Heart left ventricle (tissue), 16 donors: ENCODE data around the gene GGCX. TPM values are rescaled to one million over a fixed set of nuclear protein-coding genes. Genes with fewer than 3 reads are reported as not detected.

Experiments
- ATAC-seq, 4 donors: fragments of 200-7000 bp; cut with Tn5 transposase; one replicate each; pipeline ENCODE4 v1.9.1; 2020 to 2022; ENCODE audit warnings: moderate library complexity in 4 of 4, mild to moderate bottlenecking in 3 of 4, moderate number of reproducible peaks in 1 of 4
- DNase-seq, 5 donors: peaks; one replicate each; pipeline ENCODE4 v3.0.0-alpha.2; 2020
- H3K27ac ChIP-seq, 12 donors: fragments of 200-600 bp; sonication (generic) in 4 of 12; one replicate each; pipeline versions ENCODE4 v1.5.0 to v1.8.0; 2016 to 2022; ENCODE audit warnings: mild to moderate bottlenecking in 2 of 12
- H3K27me3 ChIP-seq, 9 donors: fragments of 200-600 bp; sonication (generic) in 2 of 9; one replicate each; pipeline versions ENCODE4 v1.5.1 to v1.8.0; 2016 to 2022; ENCODE audit warnings: mild to moderate bottlenecking in 3 of 9
- H3K36me3 ChIP-seq, 9 donors: fragments of 200-600 bp; sonication (generic) in 2 of 9; one replicate each; pipeline versions ENCODE4 v1.5.0 to v1.8.0; 2018 to 2022; ENCODE audit warnings: mild to moderate bottlenecking in 2 of 9
- H3K4me1 ChIP-seq, 12 donors: fragments of 200-600 bp; sonication (generic) in 4 of 12; one replicate each; pipeline versions ENCODE4 v1.5.0 to v1.8.0; 2016 to 2022; ENCODE audit warnings: mild to moderate bottlenecking in 3 of 12
- H3K4me3 ChIP-seq, 12 donors: fragments of 200-600 bp; sonication (generic) in 4 of 12; one replicate each; pipeline versions ENCODE4 v1.5.0 to v1.8.0; 2017 to 2022; ENCODE audit warnings: mild to moderate bottlenecking in 9 of 12, moderate library complexity in 4 of 12
- H3K9me3 ChIP-seq, 12 donors: fragments of 200-600 bp; sonication (generic) in 4 of 12; one replicate each; pipeline versions ENCODE4 v1.5.0 to v1.8.0; 2016 to 2022; ENCODE audit warnings: mild to moderate bottlenecking in 1 of 12
- CTCF ChIP-seq, 12 donors: fragments of 200-600 bp; sonication (generic) in 4 of 12; IDR thresholded peaks; one replicate each; pipeline versions ENCODE4 v1.5.0 to v1.8.0; 2018 to 2022; ENCODE audit warnings: antibody characterized with exemption in 12 of 12, mild to moderate bottlenecking in 5 of 12
- POLR2A ChIP-seq, 2 donors: fragments of 450-650 bp; IDR thresholded peaks; one replicate each; pipeline ENCODE4 v1.6.1; 2017; ENCODE audit warnings: antibody characterized with exemption in 2 of 2, mild to moderate bottlenecking in 2 of 2, moderate library complexity in 2 of 2
- WGBS, 4 donors: extraction: QIAGEN DNeasy Blood & Tissue Kit in 2 of 4; methylation state at CpG; one replicate each; pipeline versions ENCODE4 v1.1.5 to v1.1.7; 2013 to 2018; 5-methylcytosine and 5-hydroxymethylcytosine counted together
- intact Hi-C, 10 donors: fragments of 100-400 bp; cut with DNase I; formaldehyde crosslinking; loops; one replicate each; pipeline versions ENCODE4 v1.11.1 to v1.14.2; 2022
- polyA plus RNA-seq, 2 donors: library from polyadenylated mRNA; stranded (reverse); fragments of 200-250 nt; gene quantifications; one replicate each; pipeline ENCODE4 v1.2.3, GENCODE V29; 2013
- total RNA-seq, 9 donors: library from RNA; depleted of rRNA in 2 of 9; stranded (reverse); fragments of >200 nt in 2 of 9; fragmentation: NEBNext Ultra II Directional in 3 of 9; extraction: Animal tissue kit (Norgen Biotek cat#: 25700) in 3 of 9; gene quantifications; one replicate each; pipeline versions ENCODE4 v1.1.0 to v1.2.4, GENCODE V29; 2016 to 2023
- donor health status: ischemic (EF 13 %, LVEDD 7.1; RV severe dilation, severe dysfunction).
- donor health status: healthy with polysubstance abuse.
- donor health status: DM: no; HTN: yes; CAD: no.
- donor health status: DM: no; HTN: no; CAD: no.
- donor health status: ischemic (EF 25% LVEDD 6.9; RV normal size, moderate dysfunction).
- donor health status: ischemic (EF 25% LVEDD 5.7; RV mildly dilated, moderate dysfunction).
- donor health status: healthy.
- donor health status: DM: yes; HTN: yes; CAD: no.
- donor health status: ischemic (EF 35%, LVEDD 5.7; RV mildly dilated, moderate dysfunction).
- donor health status: nonischemic (EF 11% LVEDD 7.7; RV severe dilation, severe dysfunction).
- donor health status: DM: yes; HTN: yes; CAD: no.
- donor health status: PGD.
- donor health status: ischemic (EF 29% LVEDD 5.4; RV normal size, mild dysfunction).
- donor health status: nonischemic (EF 23%, LVEDD 6.1; RV moderate dilation, normal function).

The GGCX gene
- total and polyA plus RNA-seq, 11 donors = 12.6 to 30.7 (median 20.8) TPM

DNA sequence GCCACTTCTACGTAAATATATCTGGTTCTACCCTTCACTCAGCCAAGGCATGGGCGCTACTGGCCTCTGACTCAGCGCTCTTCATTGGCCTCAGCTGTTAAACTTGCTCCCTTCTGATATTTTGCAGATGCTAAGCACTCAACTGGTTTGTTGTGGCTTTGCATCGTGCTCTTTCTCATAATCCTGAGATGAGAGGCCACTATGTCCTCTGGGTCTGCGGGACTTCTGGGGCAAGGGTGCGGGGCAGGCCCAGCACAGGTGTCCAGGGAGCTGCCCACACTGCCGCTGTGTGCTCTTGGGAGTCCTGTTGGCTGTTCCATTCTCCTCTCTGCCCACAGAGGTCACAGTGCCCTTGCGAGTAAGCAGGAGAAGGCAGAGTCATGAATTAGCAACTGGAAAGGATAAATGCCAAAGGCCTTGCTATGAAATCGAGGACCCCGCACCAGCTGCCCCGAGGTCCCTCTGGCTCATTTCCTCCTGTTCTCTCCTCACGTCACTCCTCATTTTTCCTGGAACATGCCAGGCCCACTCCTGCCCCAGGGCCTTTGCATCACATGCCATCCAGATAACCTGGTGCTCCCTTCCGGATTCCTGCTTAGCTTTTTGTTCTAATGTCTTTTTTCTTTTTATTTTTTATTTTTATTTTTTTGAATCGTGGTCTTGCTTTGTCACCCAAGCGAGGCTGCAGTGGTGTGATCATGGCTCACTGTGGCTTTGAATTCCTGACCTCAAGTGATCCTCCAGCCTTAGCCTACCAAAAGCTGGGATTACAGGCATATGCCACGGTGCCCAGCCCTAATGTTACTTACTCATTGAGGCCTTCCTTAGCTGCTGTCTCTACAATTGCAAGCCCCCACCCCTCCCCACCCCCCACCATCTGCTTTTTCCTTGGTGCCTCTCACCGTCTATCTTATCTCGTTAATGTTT lies 57.2 kb downstream of the GGCX start:
- no peaks in the 10 kb centered on the region for H3K27me3 ChIP-seq
- no peak for TF ChIP-seq CTCF (IDR thresholded peaks at IDR 0.05)
- no peak for TF ChIP-seq POLR2A (IDR thresholded peaks at IDR 0.05)
- intact Hi-C loops = loop anchor here in 4 of 10 donors (2.0 to 5.0 kb wide), 3 partner anchors 33 to 67 kb away; partner anchors contain the start of gene MAT2A (in 4 of the 4)
- peak overlapping the region in 6 of 12 donors; percentile 21 to 64 (median 54) for H3K27ac ChIP-seq
- ATAC-seq (no peak), DNase-seq (no peak)
- no peaks in the 10 kb centered on the region for H3K9me3 ChIP-seq
- H3K4me3 ChIP-seq = no peak overlapping the region
- WGBS, 4 donors = 82 to 85% (median 83%) methylated on average over 18 of the region's 18 CpGs
- H3K4me1 ChIP-seq = peaks cover 4 to 74% (median 46%) of the 10 kb centered on the region in 12 donors
- no peaks in the 10 kb centered on the region for H3K36me3 ChIP-seq

DNA sequence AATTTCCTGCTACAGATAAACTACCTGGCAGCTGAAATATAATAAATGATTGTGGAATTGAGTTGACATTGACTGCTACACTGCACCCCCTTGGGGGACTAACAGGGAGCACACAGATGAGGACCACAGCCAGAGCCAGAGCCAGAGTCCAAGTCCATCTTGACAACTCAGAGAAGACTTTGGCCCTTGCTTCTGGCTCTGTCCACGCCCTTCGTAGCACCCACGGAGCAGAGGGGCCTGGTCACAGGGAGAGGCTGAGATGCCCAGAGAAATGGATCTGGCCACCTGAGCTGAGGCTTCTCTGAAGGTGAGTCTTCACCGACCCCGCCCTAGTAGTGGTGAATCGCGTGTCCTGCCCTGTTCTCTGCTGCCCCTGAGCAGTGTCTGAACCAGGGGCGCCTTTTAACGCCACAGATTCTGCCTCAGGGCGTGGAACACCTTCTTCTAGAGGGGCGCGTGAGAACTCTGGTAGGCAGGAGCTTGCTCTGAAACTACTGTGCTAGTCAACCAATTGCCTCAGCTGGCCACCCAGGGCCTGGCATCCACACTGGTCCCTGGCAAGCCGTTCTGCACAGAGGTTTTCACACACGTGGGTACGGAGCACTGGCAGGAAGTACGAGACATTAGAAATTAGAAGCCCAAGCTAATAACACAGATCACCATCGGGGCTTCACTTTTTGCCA lies 58.0 kb downstream of the GGCX start:
- intact Hi-C loops = loop anchor here in 4 of 10 donors (2.0 to 5.0 kb wide), 3 partner anchors 34 to 67 kb away; partner anchors contain the start of gene MAT2A (in 4 of the 4)
- WGBS, 4 donors = 89 to 93% (median 92%) methylated on average over 11 to 17 of the region's 17 CpGs
- TF ChIP-seq POLR2A (IDR thresholded peaks at IDR 0.05) (no peak), CTCF (IDR thresholded peaks at IDR 0.05) (no peak)
- H3K4me3 ChIP-seq = no peak overlapping the region
- ATAC-seq (no peak), DNase-seq (no peak)
- H3K27me3 ChIP-seq = no peaks in the 10 kb centered on the region
- no peaks in the 10 kb centered on the region for H3K36me3 ChIP-seq
- H3K9me3 ChIP-seq = no peaks in the 10 kb centered on the region
- peaks cover 4 to 82% (median 51%) of the 10 kb centered on the region in 12 donors for H3K4me1 ChIP-seq
- peak overlapping the region in 6 of 12 donors; percentile 13 to 55 (median 32) for H3K27ac ChIP-seq

GRCh38 chr2:85502720-85503119 lies 58.6 kb downstream of the GGCX start:
- Histone ChIP-seq H3K9me3 (no peaks in the 10 kb centered on the region), H3K36me3 (no peaks in the 10 kb centered on the region), H3K27me3 (no peaks in the 10 kb centered on the region), H3K4me3 (no peak overlapping the region), H3K4me1 (peaks cover 4 to 86% (median 51%) of the 10 kb centered on the region in 12 donors), H3K27ac (peak overlapping the region in 2 of 12 donors; percentile 25 to 38)
- no peak for TF ChIP-seq POLR2A (IDR thresholded peaks at IDR 0.05)
- no peak for TF ChIP-seq CTCF (IDR thresholded peaks at IDR 0.05)
- DNase-seq (no peak), ATAC-seq (no peak)
- intact Hi-C loops = loop anchor here in 4 of 10 donors (2.0 to 5.0 kb wide), 3 partner anchors 35 to 66 kb away; partner anchors contain the start of gene MAT2A (in 4 of the 4)
- WGBS, 4 donors = 49 to 72% (median 65%) methylated on average over 3 of the region's 3 CpGs
